A673 (cell line): ENCODE measurements around the gene MAMDC4. TPM values are rescaled to one million over a fixed set of nuclear protein-coding genes. Genes with fewer than 3 reads are reported as not detected.

Experiments used
- BruUV-seq: library from RNA; stranded (reverse); fragments of 400-500 nt; replicated peaks from 2 replicates; lab custom pipeline; 2021; lab: Mats Ljungman, UMichigan
- CTCF ChIA-PET: fragments of 300-600 bp; sonication (Branson Sonifier 250); formaldehyde crosslinking; loops from one replicate; lab custom pipeline; 2022; ENCODE audit warnings: antibody characterized with exemption; lab: Charles Lee
- POLR2A ChIA-PET: fragments of 300-600 bp; sonication (Branson Sonifier 250); formaldehyde crosslinking; loops from one replicate; lab custom pipeline; 2022; ENCODE audit warnings: antibody characterized with exemption; ENCODE audit not compliant: low non-redundant PET; lab: Charles Lee
- DNase-seq: peaks from one replicate; pipeline ENCODE4 v3.0.0-alpha.2; 2015; ENCODE audit warnings: low spot score
- H3K27ac ChIP-seq: fragments of 200-600 bp; sonication (generic); 2 replicates; pipeline ENCODE4 v1.5.1; 2016; ENCODE audit warnings: mixed run types, low read depth, mild to moderate bottlenecking, mixed read lengths, antibody characterized with exemption, low read length; ENCODE audit not compliant: poor library complexity, severe bottlenecking
- H3K27me3 ChIP-seq: fragments of 200-600 bp; sonication (generic); replicated peaks from 2 replicates; pipeline ENCODE4 v1.6.1; 2017; ENCODE audit warnings: mixed run types, low read depth, mild to moderate bottlenecking, mixed read lengths, antibody characterized with exemption, low read length; ENCODE audit not compliant: insufficient read depth, poor library complexity
- H3K36me3 ChIP-seq: fragments of 200-600 bp; sonication (generic); 2 replicates; pipeline ENCODE4 v1.6.1; 2016; ENCODE audit warnings: mixed run types, mild to moderate bottlenecking, mixed read lengths, antibody characterized with exemption, low read length; ENCODE audit not compliant: insufficient read depth, poor library complexity, severe bottlenecking
- H3K4me1 ChIP-seq: fragments of 200-600 bp; sonication (generic); 2 replicates; pipeline ENCODE4 v1.6.1; 2017; ENCODE audit warnings: mixed run types, mild to moderate bottlenecking, mixed read lengths, antibody characterized with exemption, low read length; ENCODE audit not compliant: insufficient read depth, poor library complexity, severe bottlenecking
- H3K4me3 ChIP-seq: fragments of 200-600 bp; sonication (generic); 2 replicates; pipeline ENCODE4 v1.5.1; 2016; ENCODE audit warnings: low read depth, mixed run types, mild to moderate bottlenecking, mixed read lengths, low read length; ENCODE audit not compliant: poor library complexity, severe bottlenecking
- H3K9me3 ChIP-seq: fragments of 200-600 bp; sonication (generic); 2 replicates; pipeline ENCODE4 v1.6.1; 2016; ENCODE audit warnings: mixed run types, low read depth, mild to moderate bottlenecking, mixed read lengths, antibody characterized with exemption, low read length; ENCODE audit not compliant: poor library complexity, severe bottlenecking
- CTCF ChIP-seq: fragments of 300-800, 200-600 bp; sonication (generic); conservative IDR thresholded peaks from 2 replicates; pipeline ENCODE4 v1.5.1; 2017; ENCODE audit warnings: low read depth, mild to moderate bottlenecking, antibody characterized with exemption, low read length, moderate library complexity, mixed read lengths
- EZH2 ChIP-seq: fragments of 200-600 bp; sonication (generic); IDR thresholded peaks from 2 replicates; pipeline ENCODE4 v1.6.1; 2017; ENCODE audit warnings: borderline replicate concordance, low read depth, mild to moderate bottlenecking, mixed read lengths, antibody characterized with exemption, low read length; ENCODE audit not compliant: poor library complexity, severe bottlenecking
- intact Hi-C: fragments of 100-400 bp; cut with micrococcal nuclease; formaldehyde crosslinking; loops from one replicate; pipeline ENCODE4 v1.10.0; 2022; ENCODE audit not compliant: unreplicated experiment
- total RNA-seq: library from RNA; stranded (reverse); gene quantifications from 2 replicates; pipeline ENCODE4 v1.2.3, GENCODE V29; 2021

MAMDC4 gene
- total RNA-seq, 1 experiment from 2014 or later, result 7.9 TPM

- no peaks in the 10 kb centered on the region for H3K27me3 ChIP-seq
- no peak for TF ChIP-seq EZH2
- TF ChIP-seq CTCF, result no peak
- ChIA-PET CTCF (no interaction called here), POLR2A (no interaction called here)
- no TSS peak for BruUV-seq
- no peak overlapping the region for H3K4me3 ChIP-seq
- H3K27ac ChIP-seq, result no peak overlapping the region
- DNase-seq, result no peak
- no peaks in the 10 kb centered on the region for H3K36me3 ChIP-seq
- no peaks in the 10 kb centered on the region for H3K4me1 ChIP-seq
- intact Hi-C loops, result no loop called here
- peaks cover 27% of the 10 kb centered on the region for H3K9me3 ChIP-seq
Observed at GRCh38 chr9:136875155-136875554, 23.0 kb downstream of the MAMDC4 start.

GRCh38 chr9:136876476-136876875 is 24.3 kb downstream of the MAMDC4 start:
- ChIA-PET CTCF (no interaction called here), POLR2A (no interaction called here)

GRCh38 chr9:136880651-136881050 is 28.5 kb downstream of the MAMDC4 start:
- POLR2A ChIA-PET, result no interaction called here
- TF ChIP-seq CTCF, result no peak
- no peak for TF ChIP-seq EZH2
- H3K27me3 ChIP-seq, result no peaks in the 10 kb centered on the region
- CTCF ChIA-PET, result no interaction called here
- intact Hi-C loops, result no loop called here
- H3K36me3 ChIP-seq, result no peaks in the 10 kb centered on the region
- BruUV-seq, result no TSS peak
- H3K9me3 ChIP-seq, result no peaks in the 10 kb centered on the region
- DNase-seq, result no peak
- H3K4me1 ChIP-seq, result no peaks in the 10 kb centered on the region
- H3K4me3 ChIP-seq, result no peak overlapping the region
- no peak overlapping the region for H3K27ac ChIP-seq

More at GRCh38 chr9:136876476-136876875, 24.3 kb downstream of the MAMDC4 start:
- Histone ChIP-seq H3K36me3 (no peaks in the 10 kb centered on the region), H3K4me1 (no peaks in the 10 kb centered on the region), H3K9me3 (peaks cover 20% of the 10 kb centered on the region), H3K27ac (no peak overlapping the region), H3K27me3 (no peaks in the 10 kb centered on the region), H3K4me3 (no peak overlapping the region)
- DNase-seq, result no peak
- no TSS peak for BruUV-seq
- TF ChIP-seq EZH2 (no peak), CTCF (no peak)
- intact Hi-C loops, result no loop called here
